GM19043 (cell line): ENCODE data around the gene PPP6R3.

ENCODE experiments used
- ATAC-seq: cut with Tn5 transposase; IDR thresholded peaks from one replicate; pipeline ENCODE4 v1.9.1; 2021; ENCODE audit warnings: low read depth; ENCODE audit not compliant: unreplicated experiment

Gene PPP6R3

DNA sequence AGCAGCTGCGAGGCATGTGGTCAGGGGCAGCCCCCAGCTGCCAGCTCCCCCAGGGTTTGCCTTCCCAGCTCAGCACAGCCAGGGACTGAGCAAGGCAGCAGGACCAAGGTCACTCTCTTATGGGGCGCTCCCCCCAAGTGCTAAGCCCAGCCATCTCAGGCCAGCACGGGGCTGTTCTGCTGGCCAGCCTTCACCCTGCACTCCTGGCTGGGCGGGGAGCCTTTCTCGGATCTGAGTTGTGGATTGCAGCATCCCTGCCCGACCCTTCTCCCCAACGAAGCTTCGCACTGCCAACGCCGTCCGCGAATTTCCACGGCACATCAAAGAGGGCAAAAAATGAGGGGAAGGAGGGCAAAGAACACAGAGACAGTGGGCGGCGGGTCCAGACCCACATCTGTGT, 181.3 kb downstream of the PPP6R3 start:
- ATAC-seq: no peak

DNA sequence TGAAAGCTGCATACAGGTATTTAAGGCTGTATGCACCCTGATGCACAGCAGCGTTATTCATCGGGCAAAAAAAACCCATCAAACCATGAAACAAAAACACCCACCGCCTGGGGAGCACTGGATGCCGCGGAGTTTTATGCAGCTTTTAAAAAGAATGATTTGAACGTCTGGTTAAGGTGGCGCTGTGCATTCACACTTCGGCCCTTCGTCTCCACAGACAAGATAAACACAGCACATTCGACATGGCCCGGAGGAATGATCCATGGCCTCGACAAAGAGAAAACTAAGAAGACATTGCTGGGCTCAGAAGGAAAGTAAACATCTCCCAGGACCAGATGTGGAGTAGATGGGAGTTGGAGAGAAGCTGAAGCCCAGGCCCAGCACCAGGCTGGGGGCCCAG, 183.0 kb downstream of the PPP6R3 start:
- no peak for ATAC-seq

DNA sequence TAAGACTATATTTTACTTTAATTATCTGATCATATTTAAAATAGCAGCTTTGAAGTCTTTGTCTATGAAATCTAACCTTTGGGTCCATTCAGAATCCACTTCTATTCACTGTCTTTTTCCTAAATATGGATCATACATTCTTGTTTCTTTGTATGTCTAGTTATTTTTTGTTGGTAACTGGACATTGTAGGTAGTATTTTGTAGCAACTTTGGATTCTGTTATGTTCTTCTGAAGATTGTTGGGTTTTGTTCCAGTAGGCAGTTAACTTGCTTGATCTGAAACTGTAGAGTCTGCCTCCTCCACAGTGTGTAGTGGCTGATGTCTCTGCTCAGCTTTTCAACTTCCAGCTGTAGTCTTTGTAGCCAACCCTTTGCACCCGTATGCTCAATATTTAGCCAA, 186.3 kb downstream of the PPP6R3 start:
- ATAC-seq: no peak

DNA sequence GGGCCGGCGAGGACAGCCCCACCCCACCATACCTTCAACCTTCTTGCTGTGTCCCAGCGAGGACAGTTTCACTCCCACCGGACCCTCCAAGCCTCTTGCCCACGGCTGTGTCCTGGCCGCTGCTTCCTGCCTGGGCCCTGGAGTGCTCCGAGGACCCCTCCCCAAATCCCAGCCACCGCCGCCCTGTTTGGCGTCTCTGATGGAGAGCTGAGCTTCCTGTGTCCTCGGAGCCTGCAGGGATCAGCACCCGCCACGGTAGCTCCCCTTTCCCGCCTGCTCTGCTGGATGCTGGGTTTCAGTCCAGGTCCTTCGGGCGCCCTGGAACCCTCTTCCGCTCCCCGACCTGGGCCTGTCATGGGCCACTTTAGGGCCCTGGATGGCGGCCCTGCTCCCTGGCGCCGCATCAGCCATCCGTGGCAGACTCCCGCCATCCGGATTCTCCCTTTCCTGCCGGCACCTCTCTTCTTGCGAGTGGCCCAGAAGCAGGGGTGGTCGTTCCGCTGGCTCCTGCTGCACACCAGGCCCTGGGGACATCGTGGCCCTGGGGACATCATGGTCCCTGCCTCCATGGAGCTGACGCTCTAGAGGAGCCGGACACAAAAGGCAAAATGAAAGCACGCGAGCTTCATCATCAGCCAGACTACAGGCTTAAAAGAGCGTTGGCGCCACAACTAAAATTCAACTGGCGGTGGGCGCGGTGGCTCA, 189.5 kb downstream of the PPP6R3 start:
- ATAC-seq: no peak

DNA sequence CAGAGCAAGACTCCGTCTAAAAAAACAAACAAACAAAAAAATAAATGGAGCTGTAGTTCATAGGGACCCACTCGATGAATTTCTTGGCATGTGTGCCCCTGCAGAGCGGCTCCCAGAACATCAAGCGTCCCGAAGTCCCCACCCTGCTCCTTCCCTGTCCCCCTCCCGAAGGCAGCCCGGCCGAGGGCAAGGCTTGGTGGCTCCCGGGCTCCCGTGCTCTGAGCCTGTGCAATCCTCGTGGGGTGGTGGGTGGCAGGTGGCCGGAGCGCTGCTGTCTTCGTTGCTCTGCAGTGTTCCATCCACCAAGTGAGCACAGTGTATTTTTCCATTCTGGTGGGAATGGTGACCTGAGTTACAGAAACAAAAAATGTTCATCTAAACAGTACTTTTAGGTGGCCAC, 190.2 kb downstream of the PPP6R3 start:
- no peak for ATAC-seq

DNA sequence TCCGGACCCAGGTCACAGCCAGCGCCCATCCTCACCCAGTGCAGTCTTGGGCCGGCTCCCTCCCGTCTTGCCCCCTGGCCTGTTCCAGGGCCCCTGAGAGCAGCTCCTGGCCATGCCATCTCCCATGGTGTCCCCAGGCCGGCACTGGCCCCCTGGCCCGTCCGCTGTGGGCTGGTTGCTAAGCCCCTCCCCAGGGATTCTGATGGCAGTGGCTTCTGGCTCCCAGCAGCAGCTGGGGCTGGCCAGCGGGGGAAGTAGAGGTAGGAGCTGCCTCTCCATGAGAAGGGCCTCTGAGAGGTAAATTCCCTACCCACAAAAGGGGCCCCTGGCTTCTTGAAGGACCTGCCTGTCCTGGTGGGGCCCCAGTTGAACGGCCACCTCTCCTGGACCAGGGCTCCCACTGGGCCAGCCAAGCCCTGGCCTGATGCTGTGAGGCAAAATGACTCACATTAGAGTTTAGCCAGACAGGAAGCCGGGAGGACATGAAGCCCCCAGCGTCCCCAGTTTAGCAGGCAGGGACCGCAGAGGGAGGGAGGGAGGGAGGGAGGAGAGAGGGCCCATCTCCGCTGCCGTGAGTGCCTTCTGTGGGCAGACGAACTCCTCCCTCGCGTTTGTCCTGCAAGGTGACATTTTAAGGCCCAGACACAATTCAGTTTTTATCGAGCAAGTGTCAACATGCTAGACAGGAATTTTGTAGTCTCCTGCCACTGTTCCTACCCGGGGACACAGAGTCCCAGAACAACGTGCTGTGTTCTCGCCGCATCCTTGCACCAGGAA, 190.8 kb downstream of the PPP6R3 start:
- ATAC-seq: no peak

DNA sequence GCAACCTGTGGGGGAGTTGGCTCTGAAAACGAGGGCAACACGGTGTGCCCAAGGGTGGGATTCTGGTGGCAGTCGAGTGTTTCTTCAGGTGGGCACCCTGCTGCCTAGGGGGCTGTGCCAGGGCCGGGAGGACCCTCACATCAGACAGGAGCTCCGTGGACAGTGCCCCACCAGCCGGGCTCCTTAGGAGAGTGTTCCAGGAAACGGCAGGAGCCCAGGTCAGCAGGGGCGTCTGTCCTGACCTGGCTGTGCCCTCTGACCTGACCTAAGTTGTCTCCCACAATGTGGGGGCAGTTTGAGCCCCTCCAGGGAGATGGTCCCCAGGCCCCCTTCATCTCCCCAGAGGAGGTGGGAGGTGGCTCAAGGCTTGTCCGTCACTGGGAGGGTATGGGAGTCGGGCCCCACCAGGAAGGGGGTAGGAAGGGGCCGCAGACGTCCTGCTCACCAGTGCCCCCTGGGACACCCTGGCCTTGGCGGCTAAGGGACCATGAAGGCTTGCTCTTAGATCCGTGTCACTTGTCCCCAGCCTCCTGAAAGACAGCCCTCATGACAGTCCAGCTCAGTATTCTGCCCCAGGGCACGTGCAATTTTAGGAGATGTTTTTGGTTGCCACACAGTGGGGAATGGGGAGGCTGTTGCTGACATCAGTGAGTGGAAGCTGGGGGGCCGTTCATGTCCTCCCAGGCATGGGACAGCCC, 191.6 kb downstream of the PPP6R3 start:
- no peak for ATAC-seq

DNA sequence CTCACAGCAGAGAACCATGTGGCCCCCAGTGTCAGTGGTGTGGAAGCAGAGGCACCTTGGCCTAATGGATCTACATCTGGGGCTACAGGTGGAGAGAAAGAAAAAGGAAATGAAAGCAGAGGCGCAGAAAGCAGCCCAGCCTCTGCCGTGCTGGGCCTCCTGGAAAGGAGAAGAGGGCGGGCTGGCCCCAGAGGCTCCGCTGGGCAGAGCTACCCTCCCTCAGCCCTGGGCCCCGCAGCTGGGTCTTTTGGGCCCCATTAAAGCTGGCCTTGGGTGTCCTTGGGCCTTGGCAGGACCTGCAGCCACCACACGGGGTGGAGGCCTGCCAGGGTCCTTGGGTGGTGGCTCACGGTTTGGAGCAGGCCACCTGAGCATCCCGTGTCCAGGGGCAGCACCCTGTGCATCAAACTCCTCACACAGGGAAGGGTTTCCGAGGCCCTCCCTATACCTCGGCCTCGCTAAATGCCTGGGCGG, 192.2 kb downstream of the PPP6R3 start:
- ATAC-seq: no peak

DNA sequence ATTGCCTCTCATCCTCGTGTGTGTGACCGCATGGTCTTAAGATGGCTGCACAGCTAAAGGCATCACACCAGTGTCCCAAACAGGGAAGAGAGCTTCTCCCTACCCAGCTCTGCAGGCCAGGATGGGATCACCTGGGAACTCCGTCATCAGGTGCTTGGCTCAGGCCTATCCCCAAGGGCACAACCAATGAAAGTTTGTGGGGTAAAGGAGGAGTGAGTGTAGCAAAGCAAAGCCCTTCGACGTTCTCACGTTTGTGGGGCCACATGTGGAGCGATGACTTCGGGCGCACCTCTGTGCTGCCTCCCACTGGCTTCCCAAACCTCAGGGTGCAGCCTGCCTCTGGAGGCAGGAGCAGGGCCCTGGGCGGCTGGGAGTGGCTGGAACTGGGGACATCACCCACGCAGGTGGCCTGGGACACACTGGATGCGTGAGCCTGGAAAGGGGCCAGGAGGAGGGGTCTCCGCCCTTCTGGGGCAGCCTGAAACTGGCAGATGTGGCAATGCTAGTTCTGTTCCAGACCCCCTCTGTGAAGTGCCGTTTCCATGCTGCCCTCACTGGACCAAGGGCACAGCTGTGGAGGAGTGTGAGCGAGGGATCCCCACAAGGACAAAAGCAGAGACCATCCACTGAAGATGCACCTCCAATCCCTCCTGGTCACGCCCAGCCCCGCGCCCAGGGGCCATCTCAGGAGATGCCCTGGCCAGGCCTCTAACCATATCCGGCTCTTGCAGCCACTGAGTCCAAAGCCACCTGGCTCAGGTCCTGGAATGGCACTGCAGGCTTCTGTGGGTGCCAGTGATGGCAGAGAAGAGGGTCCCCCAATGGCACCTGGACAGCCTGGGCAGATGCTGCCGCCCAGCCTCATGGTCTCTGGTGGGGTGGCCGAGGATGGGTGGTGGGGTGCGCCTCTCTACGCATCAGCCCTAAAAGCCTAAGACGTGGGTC, 193.2 kb downstream of the PPP6R3 start:
- ATAC-seq: no peak

DNA sequence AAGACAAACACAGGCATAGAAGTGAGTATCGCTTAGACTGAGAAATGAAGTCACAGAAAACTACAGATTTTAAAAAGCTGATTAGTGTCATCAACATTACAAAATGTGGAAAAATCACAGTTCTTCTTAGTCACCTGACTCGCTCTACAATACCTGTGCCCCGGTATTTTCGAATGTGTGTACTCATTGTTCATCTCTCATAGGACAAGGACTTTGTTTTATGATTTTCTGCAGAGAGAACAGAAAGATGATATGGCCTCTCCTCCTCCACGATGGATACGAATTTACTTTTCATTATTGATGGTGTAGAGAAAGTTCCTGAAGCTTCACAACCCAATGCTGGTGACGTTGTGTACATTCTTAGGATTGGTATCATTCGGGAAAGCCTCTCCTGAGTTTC, 194.4 kb downstream of the PPP6R3 start:
- ATAC-seq: no peak

DNA sequence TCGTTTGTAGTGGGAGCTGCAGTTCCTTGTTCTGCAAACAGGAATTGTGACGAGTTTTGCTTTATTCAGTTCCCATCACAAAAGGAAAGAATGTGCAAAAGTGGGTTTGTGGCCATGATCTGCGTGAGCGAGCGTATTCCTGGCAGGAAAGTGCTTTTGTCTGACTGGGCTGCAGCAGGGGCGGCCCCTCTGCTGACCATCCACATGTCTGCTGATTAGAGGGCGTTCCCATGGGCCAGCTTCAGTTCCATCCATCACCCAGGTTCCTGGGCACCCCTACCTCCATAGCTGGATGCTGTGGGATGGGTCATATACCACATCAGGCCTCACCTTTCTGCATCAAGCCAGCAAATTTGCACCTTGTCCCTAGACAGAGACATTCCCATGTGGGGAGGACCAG, 194.9 kb downstream of the PPP6R3 start:
- ATAC-seq: no peak

DNA sequence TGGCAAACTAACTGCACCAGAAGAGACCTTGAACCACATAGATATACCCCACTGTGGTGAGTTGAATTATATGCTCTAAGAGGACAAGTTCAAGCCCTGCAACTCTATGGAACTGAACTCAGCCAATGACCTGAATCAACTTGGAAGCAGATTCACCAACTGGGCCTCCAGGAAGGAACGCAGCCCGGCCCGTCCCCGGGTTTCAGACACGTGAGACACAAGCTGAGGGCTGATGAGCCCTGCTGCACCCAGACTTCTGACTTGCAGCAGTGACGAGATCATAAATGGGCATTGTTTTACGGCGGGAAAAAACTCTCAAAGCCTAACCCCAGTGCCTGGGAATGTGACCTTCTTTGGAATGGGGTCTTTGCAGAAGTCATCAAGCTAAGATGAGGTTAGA, 195.3 kb downstream of the PPP6R3 start:
- ATAC-seq: no peak

DNA sequence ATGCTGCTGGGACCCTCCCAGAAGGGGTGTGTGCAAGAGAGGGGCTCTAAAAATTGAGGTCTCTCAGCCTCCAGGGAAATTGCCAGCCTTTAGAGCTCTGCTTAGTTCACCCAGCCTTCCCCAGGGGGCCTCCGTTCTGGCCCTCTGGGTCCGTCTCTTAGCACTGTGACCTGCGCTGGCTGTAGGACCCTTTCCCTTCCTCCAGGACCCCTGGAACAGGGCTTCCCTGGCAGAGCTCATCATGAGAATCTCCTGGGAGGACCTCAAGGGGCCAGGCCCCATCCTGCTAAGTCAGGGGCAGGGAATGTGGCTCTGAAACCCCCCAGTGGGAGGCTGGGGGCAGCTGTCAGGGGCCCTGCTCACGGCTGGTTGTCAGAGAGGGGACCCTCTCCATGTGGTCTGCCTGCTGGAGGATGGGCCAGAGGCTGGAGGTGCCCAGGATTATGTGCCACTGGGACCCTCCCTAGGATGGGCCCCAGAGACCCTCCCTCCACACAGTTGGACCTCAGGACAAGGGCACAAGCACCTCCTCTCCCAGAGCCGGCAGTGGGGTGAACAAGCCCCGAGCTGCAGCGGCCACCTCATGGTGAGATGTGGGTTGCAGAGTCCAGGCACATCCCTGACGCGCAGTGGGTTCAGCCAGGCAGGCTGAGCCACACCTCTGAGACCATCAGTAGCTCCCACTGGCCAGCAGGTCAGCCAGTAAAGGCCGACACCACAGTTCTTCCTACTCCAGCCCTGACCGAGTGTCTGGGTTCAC, 196.6 kb downstream of the PPP6R3 start:
- ATAC-seq: no peak

DNA sequence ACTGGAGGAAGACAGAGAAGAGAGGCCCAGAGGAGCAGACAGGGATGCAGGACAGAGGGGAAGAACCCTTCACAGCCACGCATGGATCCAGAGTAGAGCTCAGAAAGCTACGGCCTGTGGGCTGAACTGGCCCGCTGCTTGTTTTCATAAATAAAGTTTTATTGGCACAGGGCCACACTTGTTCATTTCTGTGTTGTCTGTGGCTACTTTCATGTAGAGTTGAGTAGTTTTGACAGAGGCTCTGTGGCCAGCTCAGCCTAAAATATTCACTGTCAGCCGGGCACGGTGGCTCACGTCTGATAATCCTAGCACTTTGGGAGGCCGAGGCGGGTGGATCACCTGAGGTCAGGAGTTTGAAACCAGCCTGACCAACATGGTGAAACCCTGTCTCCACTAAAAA, 197.5 kb downstream of the PPP6R3 start:
- ATAC-seq: no peak

DNA sequence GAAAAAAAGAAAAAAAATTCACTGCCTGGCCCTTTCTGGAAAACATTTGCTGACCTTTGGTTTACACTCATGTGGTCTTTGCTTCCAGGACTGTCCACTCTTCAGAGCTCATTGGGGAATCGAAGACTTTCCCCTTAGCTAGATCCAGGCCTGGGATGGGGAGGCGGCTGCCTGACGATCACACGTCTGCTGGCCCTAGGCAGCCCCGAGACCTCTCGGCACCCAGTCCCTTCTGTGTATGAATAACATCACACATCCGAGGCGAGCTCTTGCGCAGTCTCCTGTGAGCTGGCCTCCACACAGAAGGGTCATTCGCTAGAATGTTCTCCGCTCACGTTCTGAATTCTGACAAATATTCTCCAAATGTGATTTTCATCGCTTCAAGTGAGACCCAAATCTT, 198.1 kb downstream of the PPP6R3 start:
- ATAC-seq: no peak

DNA sequence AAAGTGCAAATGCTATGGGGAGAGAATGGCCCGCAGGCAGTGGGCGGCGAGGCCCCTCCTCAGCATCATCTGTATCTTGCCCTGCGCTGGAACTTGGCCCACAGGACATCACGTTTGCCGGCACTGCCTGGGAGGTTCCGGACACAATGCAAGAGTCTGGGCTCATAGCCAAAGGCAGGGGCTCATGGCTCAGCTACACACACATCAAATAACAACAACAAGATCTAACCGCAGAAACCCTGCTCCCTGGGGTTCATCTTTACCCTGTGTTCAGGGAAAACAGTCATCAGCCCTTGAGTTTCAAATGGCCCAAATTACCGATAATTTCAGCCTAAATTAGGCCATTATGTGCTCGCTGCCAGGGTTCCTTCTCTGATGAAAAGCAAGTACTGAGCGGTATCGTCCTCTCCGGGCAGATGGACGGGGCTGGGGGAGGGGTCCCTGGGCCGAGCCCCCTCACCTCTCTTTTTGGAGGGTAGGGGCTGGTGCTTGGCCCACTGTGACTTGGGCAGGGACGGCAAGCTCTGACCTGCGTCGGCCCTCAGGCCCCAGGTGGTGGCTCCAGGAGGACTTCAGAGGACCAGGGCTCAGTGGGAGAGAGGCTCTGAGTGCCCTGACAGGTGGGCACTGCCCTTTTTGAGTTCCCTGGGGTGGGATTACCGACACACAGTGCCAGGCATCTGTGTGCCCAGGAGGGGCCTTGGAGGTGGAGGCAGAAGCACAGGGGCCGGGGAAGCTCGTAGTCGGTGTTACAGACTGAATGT, 198.8 kb downstream of the PPP6R3 start:
- ATAC-seq: no peak

DNA sequence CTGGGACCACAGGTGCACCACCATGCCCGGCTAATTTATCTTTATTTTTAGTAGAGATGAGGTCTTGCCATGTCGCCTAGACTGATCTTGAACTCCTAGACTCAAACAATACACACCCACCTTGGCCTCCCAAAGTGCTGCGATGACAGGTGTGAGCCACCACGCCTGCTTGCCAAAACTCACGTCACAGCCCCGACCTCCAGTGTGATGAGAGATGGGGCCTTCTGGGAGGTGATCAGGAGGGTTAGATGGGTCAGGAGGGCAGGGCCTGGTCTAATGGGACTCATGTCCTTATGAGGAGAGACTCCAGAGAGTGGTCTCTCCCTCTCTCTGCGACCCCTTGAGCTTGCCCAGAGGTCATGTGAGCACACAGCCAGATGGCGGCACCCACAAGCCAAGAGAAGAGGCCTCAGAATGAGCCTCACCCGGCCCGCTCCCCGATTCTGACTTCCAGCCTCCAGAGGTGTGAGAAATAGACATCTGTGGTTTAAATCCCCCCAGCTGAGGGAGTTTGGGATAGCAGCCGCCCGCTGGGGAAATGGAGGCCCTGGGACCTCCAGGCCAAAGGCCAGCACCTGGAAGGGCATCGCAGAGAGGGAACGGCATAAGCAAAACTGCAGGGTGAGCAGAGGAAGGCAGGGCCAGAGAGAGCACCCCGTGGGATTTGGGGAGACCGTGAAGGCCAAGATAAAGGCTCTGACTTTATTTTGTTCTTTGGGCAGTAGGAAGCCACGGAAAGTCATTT, 199.7 kb downstream of the PPP6R3 start:
- no peak for ATAC-seq

DNA sequence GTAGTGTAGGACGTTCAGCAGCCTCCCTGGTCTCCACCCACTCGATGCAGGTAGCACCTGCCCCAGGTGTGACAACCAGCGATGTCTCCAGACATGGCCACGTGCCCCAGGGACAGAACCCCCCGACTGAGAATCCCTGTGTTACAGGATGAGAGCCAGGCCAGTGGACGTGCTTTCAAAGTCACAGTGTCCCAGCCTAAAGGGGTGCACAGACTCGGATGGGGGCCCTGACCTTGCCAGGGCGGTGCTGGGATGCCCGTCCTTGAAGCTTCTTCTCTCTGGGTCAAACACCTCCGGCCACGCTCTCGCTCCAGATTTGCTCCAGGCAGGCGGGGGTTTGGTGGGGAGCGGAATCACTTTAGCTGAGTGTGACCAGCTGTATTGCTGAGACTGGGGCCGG, 200.5 kb downstream of the PPP6R3 start:
- no peak for ATAC-seq
